ENCODE results near the gene STIM1. TPM values are rescaled to one million over a fixed set of nuclear protein-coding genes. Genes with fewer than 3 reads are reported as not detected.

The STIM1 gene
- polyA plus RNA-seq, 1 donor from 2014 or later = 22.1 TPM

GRCh38 chr11:3916962-3917361, 61.5 kb downstream of the STIM1 start:
- H3K27me3 Mint-ChIP-seq = no peaks in the 10 kb centered on the region
- H3K27ac Mint-ChIP-seq = peak overlapping the region in 1 of 3 donors; percentile 4
- no peaks in the 10 kb centered on the region for H3K9me3 Mint-ChIP-seq
- H3K4me1 Mint-ChIP-seq = peaks cover 33 to 38% (median 38%) of the 10 kb centered on the region in 3 donors
- peak overlapping the region in 1 of 4 donors; percentile 55 for H3K4me3 Mint-ChIP-seq
- H3K36me3 Mint-ChIP-seq = peaks cover 8% of the 10 kb centered on the region

GRCh38 chr11:3920148-3920852, 64.8 kb downstream of the STIM1 start:
- Mint-ChIP-seq H3K4me1 (peaks cover 20 to 32% (median 29%) of the 10 kb centered on the region in 3 donors), H3K27ac (no peak overlapping the region), H3K27me3 (no peaks in the 10 kb centered on the region), H3K4me3 (no peak overlapping the region), H3K9me3 (no peaks in the 10 kb centered on the region), H3K36me3 (peaks cover 3% of the 10 kb centered on the region)

- Mint-ChIP-seq H3K4me3 (no peak overlapping the region), H3K4me1 (peaks cover 12 to 35% (median 27%) of the 10 kb centered on the region in 3 donors), H3K27me3 (no peaks in the 10 kb centered on the region), H3K36me3 (peaks cover 3% of the 10 kb centered on the region), H3K9me3 (no peaks in the 10 kb centered on the region), H3K27ac (peak overlapping the region in 2 of 3 donors; percentile 36 to 76)
Observed at GRCh38 chr11:3922056-3922455, 66.6 kb downstream of the STIM1 start.

- Mint-ChIP-seq H3K9me3 (peaks cover 0 to 2% (median 0%) of the 10 kb centered on the region in 3 donors), H3K4me3 (no peak overlapping the region), H3K4me1 (peaks cover 19 to 33% (median 29%) of the 10 kb centered on the region in 3 donors), H3K27ac (no peak overlapping the region), H3K27me3 (no peaks in the 10 kb centered on the region), H3K36me3 (peaks cover 6% of the 10 kb centered on the region)
Observed at GRCh38 chr11:3925513-3925912, 70.0 kb downstream of the STIM1 start.

GRCh38 chr11:3926458-3927095, 71.1 kb downstream of the STIM1 start:
- peaks cover 21 to 32% (median 27%) of the 10 kb centered on the region in 3 donors for H3K4me1 Mint-ChIP-seq
- peaks cover 2% of the 10 kb centered on the region for H3K36me3 Mint-ChIP-seq
- peak overlapping the region; percentile 71 to 81 (median 75) for H3K27ac Mint-ChIP-seq

GRCh38 chr11:3927129-3927796, 71.8 kb downstream of the STIM1 start:
- Mint-ChIP-seq H3K4me3 (peak overlapping the region in 2 of 4 donors; percentile 49 to 61), H3K4me1 (peaks cover 21 to 32% (median 27%) of the 10 kb centered on the region in 3 donors), H3K9me3 (peaks cover 0 to 2% (median 0%) of the 10 kb centered on the region in 3 donors), H3K27ac (peak overlapping the region; percentile 75 to 81 (median 76)), H3K27me3 (no peaks in the 10 kb centered on the region), H3K36me3 (peaks cover 2% of the 10 kb centered on the region)

More at GRCh38 chr11:3926458-3927095, 71.1 kb downstream of the STIM1 start:
- Mint-ChIP-seq H3K27me3 (no peaks in the 10 kb centered on the region), H3K4me3 (no peak overlapping the region), H3K9me3 (peaks cover 0 to 2% (median 0%) of the 10 kb centered on the region in 3 donors)

- peak overlapping the region in 1 of 3 donors; percentile 25 for H3K27ac Mint-ChIP-seq
- H3K27me3 Mint-ChIP-seq = no peaks in the 10 kb centered on the region
- no peak overlapping the region for H3K4me3 Mint-ChIP-seq
- H3K4me1 Mint-ChIP-seq = peaks cover 29 to 42% (median 36%) of the 10 kb centered on the region in 3 donors
- peaks cover 0 to 2% (median 0%) of the 10 kb centered on the region in 3 donors for H3K9me3 Mint-ChIP-seq
- H3K36me3 Mint-ChIP-seq = peaks cover 6% of the 10 kb centered on the region
Observed at GRCh38 chr11:3929232-3929631, 73.8 kb downstream of the STIM1 start.

- Mint-ChIP-seq H3K4me1 (peaks cover 33 to 43% (median 38%) of the 10 kb centered on the region in 3 donors), H3K27ac (no peak overlapping the region), H3K9me3 (peaks cover 0 to 2% (median 0%) of the 10 kb centered on the region in 3 donors), H3K27me3 (no peaks in the 10 kb centered on the region), H3K4me3 (no peak overlapping the region), H3K36me3 (peaks cover 8% of the 10 kb centered on the region)
Observed at GRCh38 chr11:3929649-3930048, 74.2 kb downstream of the STIM1 start.

- H3K4me3 Mint-ChIP-seq = no peak overlapping the region
- no peak overlapping the region for H3K27ac Mint-ChIP-seq
- no peaks in the 10 kb centered on the region for H3K27me3 Mint-ChIP-seq
- H3K4me1 Mint-ChIP-seq = peaks cover 31 to 47% (median 35%) of the 10 kb centered on the region in 3 donors
- peaks cover 17% of the 10 kb centered on the region for H3K36me3 Mint-ChIP-seq
- H3K9me3 Mint-ChIP-seq = peaks cover 0 to 2% (median 0%) of the 10 kb centered on the region in 3 donors
Observed at GRCh38 chr11:3932698-3933097, 77.2 kb downstream of the STIM1 start.

GRCh38 chr11:3933165-3933628, 77.7 kb downstream of the STIM1 start:
- H3K4me1 Mint-ChIP-seq = peaks cover 26 to 42% (median 30%) of the 10 kb centered on the region in 3 donors
- H3K27me3 Mint-ChIP-seq = no peaks in the 10 kb centered on the region
- peaks cover 0 to under 1% (median 0%) of the 10 kb centered on the region in 3 donors for H3K9me3 Mint-ChIP-seq
- peak overlapping the region in 2 of 3 donors; percentile 53 to 57 for H3K27ac Mint-ChIP-seq
- H3K4me3 Mint-ChIP-seq = no peak overlapping the region
- peaks cover 17% of the 10 kb centered on the region for H3K36me3 Mint-ChIP-seq

- Mint-ChIP-seq H3K4me1 (peaks cover 15 to 35% (median 24%) of the 10 kb centered on the region in 3 donors), H3K9me3 (no peaks in the 10 kb centered on the region), H3K4me3 (no peak overlapping the region), H3K36me3 (peaks cover 14% of the 10 kb centered on the region), H3K27ac (peak overlapping the region in 1 of 3 donors; percentile 52), H3K27me3 (no peaks in the 10 kb centered on the region)
Observed at GRCh38 chr11:3934658-3935057, 79.2 kb downstream of the STIM1 start.

GRCh38 chr11:3936517-3936916, 81.1 kb downstream of the STIM1 start:
- Mint-ChIP-seq H3K4me3 (no peak overlapping the region), H3K9me3 (no peaks in the 10 kb centered on the region)

GRCh38 chr11:3939211-3939610, 83.7 kb downstream of the STIM1 start:
- Mint-ChIP-seq H3K27ac (no peak overlapping the region), H3K9me3 (no peaks in the 10 kb centered on the region), H3K27me3 (no peaks in the 10 kb centered on the region), H3K4me3 (no peak overlapping the region), H3K4me1 (peaks cover 28 to 46% (median 39%) of the 10 kb centered on the region in 3 donors), H3K36me3 (peaks cover 11% of the 10 kb centered on the region)

More at GRCh38 chr11:3936517-3936916, 81.1 kb downstream of the STIM1 start:
- no peaks in the 10 kb centered on the region for H3K27me3 Mint-ChIP-seq
- peaks cover 14% of the 10 kb centered on the region for H3K36me3 Mint-ChIP-seq
- peaks cover 24 to 39% (median 29%) of the 10 kb centered on the region in 3 donors for H3K4me1 Mint-ChIP-seq
- H3K27ac Mint-ChIP-seq = no peak overlapping the region

GRCh38 chr11:3939651-3940190, 84.3 kb downstream of the STIM1 start:
- Mint-ChIP-seq H3K27me3 (no peaks in the 10 kb centered on the region), H3K36me3 (peaks cover 9% of the 10 kb centered on the region), H3K4me1 (peaks cover 26 to 50% (median 38%) of the 10 kb centered on the region in 3 donors), H3K9me3 (no peaks in the 10 kb centered on the region), H3K4me3 (no peak overlapping the region), H3K27ac (no peak overlapping the region)
